PC-3 (cell line): ENCODE data around the gene MAML3. TPM values are rescaled to one million over a fixed set of nuclear protein-coding genes. Genes with fewer than 3 reads are reported as not detected.

ENCODE experiments used
- ATAC-seq: fragments of 200-7000 bp; cut with Tn5 transposase; 2 replicates; pipeline ENCODE4 v1.9.1; 2020; ENCODE audit warnings: mild to moderate bottlenecking, moderate library complexity
- BruUV-seq: library from RNA; stranded (reverse); fragments of 400-500 nt; replicated peaks from 2 replicates; lab custom pipeline; 2021; lab: Mats Ljungman, UMichigan
- CTCF ChIA-PET: fragments of 300-600 bp; sonication (Branson Sonifier 250); formaldehyde crosslinking; loops from one replicate; lab custom pipeline; 2022; ENCODE audit warnings: antibody characterized with exemption; lab: Charles Lee
- POLR2A ChIA-PET: fragments of 300-600 bp; sonication (Branson Sonifier 250); formaldehyde crosslinking; loops from one replicate; lab custom pipeline; 2022; ENCODE audit warnings: antibody characterized with exemption; ENCODE audit not compliant: unreplicated experiment; lab: Charles Lee
- DNase-seq: peaks from one replicate; pipeline ENCODE4 v3.0.0-alpha.2; 2015
- H2AFZ ChIP-seq: fragments of 300-600 bp; sonication (generic); 2 replicates; pipeline ENCODE4 v1.6.0; 2016; ENCODE audit warnings: antibody characterized with exemption, low read length
- H3F3A ChIP-seq: fragments of 300-600 bp; sonication (generic); one replicate; pipeline ENCODE4 v1.6.0; 2017; ENCODE audit warnings: antibody characterized with exemption, low read length, control low read depth, mild to moderate bottlenecking; ENCODE audit not compliant: unreplicated experiment
- H3K27ac ChIP-seq: fragments of 300-600 bp; sonication (generic); 2 replicates; pipeline ENCODE4 v1.5.1; 2016; ENCODE audit warnings: mild to moderate bottlenecking, low read length
- H3K27me3 ChIP-seq: fragments of 300-600 bp; sonication (generic); 2 replicates; pipeline ENCODE4 v1.6.1; 2016; ENCODE audit warnings: low read length, mixed read lengths
- H3K36me3 ChIP-seq: fragments of 300-600 bp; sonication (generic); 2 replicates; pipeline ENCODE4 v1.6.1; 2016; ENCODE audit warnings: low read depth, mixed run types, low read length, mixed read lengths
- H3K4me1 ChIP-seq: fragments of 300-600 bp; sonication (generic); 2 replicates; pipeline ENCODE4 v1.5.1; 2016; ENCODE audit warnings: low read length; ENCODE audit not compliant: insufficient read depth
- H3K4me2 ChIP-seq: fragments of 300-600 bp; sonication (generic); 2 replicates; pipeline ENCODE4 v1.6.0; 2016; ENCODE audit warnings: low read length
- H3K4me3 ChIP-seq: fragments of 300-600 bp; sonication (generic); 2 replicates; pipeline ENCODE4 v1.5.1; 2016; ENCODE audit warnings: mild to moderate bottlenecking, low read length, mixed read lengths
- H3K79me2 ChIP-seq: fragments of 300-600 bp; sonication (generic); 2 replicates; pipeline ENCODE4 v1.6.1; 2017; ENCODE audit warnings: low read length, mixed read lengths
- H3K9ac ChIP-seq: fragments of 300-600 bp; sonication (generic); 2 replicates; pipeline ENCODE4 v1.6.0; 2016; ENCODE audit warnings: mild to moderate bottlenecking, low read length
- H3K9me2 ChIP-seq: fragments of 300-600 bp; sonication (generic); replicated peaks from 2 replicates; pipeline ENCODE4 v1.6.1; 2016; ENCODE audit warnings: mixed run types, low read length, mixed read lengths
- H3K9me3 ChIP-seq: fragments of 300-600 bp; sonication (generic); 2 replicates; pipeline ENCODE4 v1.6.1; 2016; ENCODE audit warnings: low read length, mixed read lengths
- H4K20me1 ChIP-seq: fragments of 300-600 bp; sonication (generic); 2 replicates; pipeline ENCODE4 v1.6.1; 2016; ENCODE audit warnings: low read length, mixed read lengths
- CTCF ChIP-seq: fragments of 300-600 bp; sonication (generic); conservative IDR thresholded peaks from 2 replicates; pipeline ENCODE4 v1.5.1; 2017; ENCODE audit warnings: antibody characterized with exemption, low read depth, mild to moderate bottlenecking, low read length
- EZH2 ChIP-seq: fragments of 300-600 bp; sonication (generic); IDR thresholded peaks from one replicate; pipeline ENCODE4 v1.6.1; 2017; ENCODE audit warnings: antibody characterized with exemption, mild to moderate bottlenecking, low read length; ENCODE audit not compliant: unreplicated experiment
- EZH2phosphoT487 ChIP-seq: fragments of 300-600 bp; sonication (generic); IDR thresholded peaks from 2 replicates; pipeline ENCODE4 v1.6.1; 2018; ENCODE audit warnings: mild to moderate bottlenecking, antibody characterized with exemption, low read length, borderline replicate concordance
- intact Hi-C: fragments of 100-400 bp; cut with micrococcal nuclease; formaldehyde crosslinking; loops from 2 replicates; pipeline ENCODE4 v1.9.0; 2023
- total RNA-seq: library from RNA; depleted of rRNA; stranded (reverse); fragments of >200 nt; gene quantifications from 2 replicates; pipeline ENCODE4 v1.2.3, GENCODE V29; 2014

Gene MAML3
- total RNA-seq, 1 experiment from 2014 or later, result 4.3 TPM

GRCh38 chr4:139921429-139922184 lies 232.4 kb downstream of the MAML3 start:
- peaks cover 21% of the 10 kb centered on the region for H3K4me1 ChIP-seq

GRCh38 chr4:139920486-139921002 lies 233.4 kb downstream of the MAML3 start:
- Histone ChIP-seq H3K36me3 (no peaks in the 10 kb centered on the region), H4K20me1 (no peaks in the 10 kb centered on the region), H3K27ac (no peak overlapping the region), H3K9ac (no peak overlapping the region), H3K9me2 (no peaks in the 10 kb centered on the region), H3F3A (no peaks in the 10 kb centered on the region), H3K4me2 (no peak overlapping the region), H3K9me3 (no peaks in the 10 kb centered on the region), H3K4me1 (peaks cover 21% of the 10 kb centered on the region), H3K27me3 (no peaks in the 10 kb centered on the region), H3K79me2 (no peaks in the 10 kb centered on the region), H2AFZ (no peak overlapping the region), H3K4me3 (no peak overlapping the region)
- BruUV-seq, result no TSS peak
- TF ChIP-seq CTCF, result no peak
- ATAC-seq (no peak), DNase-seq (no peak)
- CTCF ChIA-PET, result no interaction called here
- intact Hi-C loops, result loop anchor here (5.0 kb wide), 1 partner anchor 87 kb away; no protein-coding TSS in a partner anchor
- POLR2A ChIA-PET, result no interaction called here

More at GRCh38 chr4:139921429-139922184, 232.4 kb downstream of the MAML3 start:
- no peaks in the 10 kb centered on the region for H3K79me2 ChIP-seq
- H3K4me3 ChIP-seq, result no peak overlapping the region
- TF ChIP-seq EZH2phosphoT487, result no peak
- no peak for TF ChIP-seq EZH2
- TF ChIP-seq CTCF, result no peak
- no peaks in the 10 kb centered on the region for H3K36me3 ChIP-seq
- H3F3A ChIP-seq, result no peaks in the 10 kb centered on the region
- H3K9ac ChIP-seq, result no peak overlapping the region
- no TSS peak for BruUV-seq
- 0 out of 2 replicates have a peak overlapping the region, but pooled peaks have one; percentile 17 for H2AFZ ChIP-seq
- no peaks in the 10 kb centered on the region for H4K20me1 ChIP-seq
- ChIA-PET CTCF (interaction anchor here (0.6 to 0.8 kb wide), 2 partner anchors 21 to 405 kb away, joined by 3 read pairs; no protein-coding TSS in a partner anchor), POLR2A (interaction anchor here (0.7 kb wide), 2 partner anchors 7 to 48 kb away, joined by 3 read pairs; no protein-coding TSS in a partner anchor)
- H3K9me2 ChIP-seq, result no peaks in the 10 kb centered on the region
- intact Hi-C loops, result loop anchor here (5.0 kb wide), 1 partner anchor 86 kb away; no protein-coding TSS in a partner anchor
- H3K9me3 ChIP-seq, result no peaks in the 10 kb centered on the region
- H3K27ac ChIP-seq, result peak overlapping the region; percentile 29; the same call in 1 of the 2 replicates
- peak overlapping the region; percentile 69 for H3K4me2 ChIP-seq
- ATAC-seq, result peak; percentile 98
- H3K27me3 ChIP-seq, result no peaks in the 10 kb centered on the region
- DNase-seq, result peak; percentile 75

GRCh38 chr4:139919521-139919920 lies 234.5 kb downstream of the MAML3 start:
- no peak for TF ChIP-seq EZH2phosphoT487
- TF ChIP-seq EZH2, result no peak
- TF ChIP-seq CTCF, result no peak
- Histone ChIP-seq H3F3A (no peaks in the 10 kb centered on the region), H3K4me1 (peaks cover 21% of the 10 kb centered on the region), H3K9me2 (no peaks in the 10 kb centered on the region), H3K9me3 (no peaks in the 10 kb centered on the region), H3K27me3 (no peaks in the 10 kb centered on the region), H3K79me2 (no peaks in the 10 kb centered on the region), H2AFZ (no peak overlapping the region), H3K36me3 (no peaks in the 10 kb centered on the region), H3K27ac (no peak overlapping the region), H3K4me3 (no peak overlapping the region), H3K4me2 (no peak overlapping the region), H3K9ac (no peak overlapping the region), H4K20me1 (no peaks in the 10 kb centered on the region)
- ATAC-seq (no peak), DNase-seq (no peak)
- BruUV-seq, result no TSS peak
- POLR2A ChIA-PET, result no interaction called here
- intact Hi-C loops, result no loop called here
- CTCF ChIA-PET, result no interaction called here
